ENCODE results near the gene MLLT3.
A peak's percentile ranks its signal among the peaks of the same experiment; 100 is the strongest.

The MLLT3 gene

DNA sequence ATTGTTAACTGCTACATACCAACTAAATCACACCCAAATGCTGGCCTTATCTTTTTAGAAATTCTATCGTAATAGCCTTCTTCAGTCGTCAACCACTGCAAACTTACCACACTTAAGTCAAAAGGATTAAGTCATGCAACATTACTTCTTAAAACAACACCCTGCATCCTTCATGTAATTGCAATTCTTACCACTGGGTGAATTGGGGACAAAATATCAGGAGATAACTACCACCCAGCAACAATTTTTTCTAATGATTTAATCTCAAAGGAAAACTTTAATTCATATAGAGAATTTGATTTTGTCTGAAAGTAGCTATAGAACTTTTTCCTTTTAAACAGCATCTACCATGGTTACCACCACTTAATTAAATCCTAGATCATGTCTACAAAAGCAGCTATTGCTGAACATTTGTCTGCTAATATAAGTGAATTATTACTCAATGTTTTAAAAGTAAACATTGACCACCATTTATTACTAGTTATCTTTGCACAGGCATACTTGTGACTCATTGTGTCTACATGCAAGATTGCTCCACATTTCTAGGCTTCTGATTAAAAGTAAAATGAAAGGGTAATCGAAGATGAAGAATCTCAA, 10.5 kb downstream of the MLLT3 start:
- TF ChIP-seq, protein P1, sequence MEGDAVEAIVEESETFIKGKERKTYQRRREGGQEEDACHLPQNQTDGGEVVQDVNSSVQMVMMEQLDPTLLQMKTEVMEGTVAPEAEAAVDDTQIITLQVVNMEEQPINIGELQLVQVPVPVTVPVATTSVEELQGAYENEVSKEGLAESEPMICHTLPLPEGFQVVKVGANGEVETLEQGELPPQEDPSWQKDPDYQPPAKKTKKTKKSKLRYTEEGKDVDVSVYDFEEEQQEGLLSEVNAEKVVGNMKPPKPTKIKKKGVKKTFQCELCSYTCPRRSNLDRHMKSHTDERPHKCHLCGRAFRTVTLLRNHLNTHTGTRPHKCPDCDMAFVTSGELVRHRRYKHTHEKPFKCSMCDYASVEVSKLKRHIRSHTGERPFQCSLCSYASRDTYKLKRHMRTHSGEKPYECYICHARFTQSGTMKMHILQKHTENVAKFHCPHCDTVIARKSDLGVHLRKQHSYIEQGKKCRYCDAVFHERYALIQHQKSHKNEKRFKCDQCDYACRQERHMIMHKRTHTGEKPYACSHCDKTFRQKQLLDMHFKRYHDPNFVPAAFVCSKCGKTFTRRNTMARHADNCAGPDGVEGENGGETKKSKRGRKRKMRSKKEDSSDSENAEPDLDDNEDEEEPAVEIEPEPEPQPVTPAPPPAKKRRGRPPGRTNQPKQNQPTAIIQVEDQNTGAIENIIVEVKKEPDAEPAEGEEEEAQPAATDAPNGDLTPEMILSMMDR (IDR thresholded peaks at IDR 0.05; ENCODE audit: low read depth, low read length): peak; percentile 51
- DNase-seq (ENCODE audit: low read depth, low spot score): peak; percentile 79
- no peak overlapping the region for H3K4me3 ChIP-seq (ENCODE audit: low read depth, low read length)
- in situ Hi-C loops (cut with HindIII; ENCODE audit: low sequenced_read_pairs): no loop called here

DNA sequence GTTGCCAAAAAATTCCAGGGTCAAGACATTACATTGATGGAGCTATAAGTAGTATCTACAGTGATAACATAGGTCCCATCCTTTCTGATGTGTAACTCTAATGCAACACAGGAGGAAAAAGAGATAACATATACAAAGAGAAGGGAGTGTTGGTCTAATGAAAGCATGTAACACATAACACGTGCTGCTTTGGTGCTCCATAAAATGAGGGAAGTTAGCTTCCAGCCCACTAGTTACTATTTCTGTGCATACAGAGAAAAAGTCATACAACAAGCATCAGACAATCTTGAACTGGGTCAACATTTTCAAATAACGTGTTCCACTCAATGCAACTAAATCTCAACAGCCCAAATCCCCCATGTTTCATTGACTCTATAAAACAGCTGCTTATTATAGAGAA, 11.7 kb downstream of the MLLT3 start:
- in situ Hi-C loops (cut with HindIII; ENCODE audit: low sequenced_read_pairs): no loop called here

DNA sequence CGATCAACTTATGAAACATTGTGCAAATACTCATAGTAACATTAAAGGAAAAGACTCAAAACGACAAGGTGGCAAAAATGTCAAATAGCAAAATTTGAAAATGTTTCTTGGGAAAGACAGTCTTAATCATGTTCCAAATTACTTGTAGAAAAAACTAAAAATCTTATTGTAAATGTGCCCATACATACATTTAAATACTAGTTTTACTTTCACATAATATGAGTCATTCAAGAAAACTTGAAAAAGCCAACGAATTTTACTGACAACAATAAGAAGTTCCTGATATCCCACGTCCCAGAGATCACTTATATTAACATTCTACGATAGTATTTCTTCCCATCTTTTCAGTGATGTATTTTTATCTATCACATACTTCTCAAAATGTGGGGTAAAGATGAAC, 13.7 kb downstream of the MLLT3 start:
- TF ChIP-seq, protein P1 (IDR thresholded peaks at IDR 0.05; ENCODE audit: low read depth, low read length): no peak
- DNase-seq (ENCODE audit: low read depth, low spot score): no peak
- no peak overlapping the region for H3K4me3 ChIP-seq (ENCODE audit: low read depth, low read length)
- in situ Hi-C loops (cut with HindIII; ENCODE audit: low sequenced_read_pairs): no loop called here

More for the DNA sequence above, 11.7 kb downstream of the MLLT3 start:
- H3K4me3 ChIP-seq (ENCODE audit: low read depth, low read length): no peak overlapping the region
- no peak for DNase-seq (ENCODE audit: low read depth, low spot score)
- TF ChIP-seq, protein P1 (IDR thresholded peaks at IDR 0.05; ENCODE audit: low read depth, low read length): no peak

DNA sequence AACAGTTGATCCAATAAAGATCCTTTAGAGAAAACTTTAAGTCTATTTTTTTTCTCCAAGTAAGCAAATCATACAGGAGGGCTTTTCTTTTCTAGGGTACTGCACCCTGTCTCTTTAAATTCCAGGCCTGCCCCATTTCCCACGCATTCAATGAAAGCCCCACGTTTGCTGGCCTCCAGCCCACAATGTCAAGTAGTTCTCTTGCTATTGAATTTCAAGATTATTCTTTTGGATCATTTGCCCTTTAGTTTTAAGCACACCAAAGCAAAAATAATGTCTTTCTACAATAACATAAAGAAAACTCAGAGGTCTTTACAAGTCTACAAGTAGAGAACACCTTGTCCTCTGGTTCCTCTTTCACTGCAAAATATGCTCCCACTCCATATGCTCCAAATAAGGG, 15.6 kb downstream of the MLLT3 start:
- in situ Hi-C loops (cut with HindIII; ENCODE audit: low sequenced_read_pairs): no loop called here
- TF ChIP-seq, protein P1 (IDR thresholded peaks at IDR 0.05; ENCODE audit: low read depth, low read length): no peak
- no peak for DNase-seq (ENCODE audit: low read depth, low spot score)
- no peak overlapping the region for H3K4me3 ChIP-seq (ENCODE audit: low read depth, low read length)

DNA sequence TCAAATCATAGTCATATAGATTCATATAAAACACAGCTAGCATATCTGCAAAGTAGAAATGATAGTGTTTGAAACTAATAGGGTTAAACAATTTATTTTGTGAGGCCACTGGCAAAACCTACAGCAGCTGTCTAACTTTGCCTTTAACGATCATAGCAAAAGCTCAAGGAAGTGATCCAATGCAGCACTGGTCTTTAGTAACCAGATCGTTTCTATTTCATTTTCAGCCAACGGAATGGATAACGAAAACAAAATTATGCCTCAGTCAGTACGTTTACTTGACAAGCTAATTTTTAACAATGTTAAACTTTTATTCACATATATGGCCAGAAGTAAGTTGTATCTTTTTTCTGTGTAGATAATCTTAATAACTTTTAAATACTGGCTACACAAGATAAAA, 17.7 kb downstream of the MLLT3 start:
- in situ Hi-C loops (cut with HindIII; ENCODE audit: low sequenced_read_pairs): no loop called here
- TF ChIP-seq, protein P1 (IDR thresholded peaks at IDR 0.05; ENCODE audit: low read depth, low read length): no peak
- peak; percentile 67 for DNase-seq (ENCODE audit: low read depth, low spot score)
- H3K4me3 ChIP-seq (ENCODE audit: low read depth, low read length): no peak overlapping the region

DNA sequence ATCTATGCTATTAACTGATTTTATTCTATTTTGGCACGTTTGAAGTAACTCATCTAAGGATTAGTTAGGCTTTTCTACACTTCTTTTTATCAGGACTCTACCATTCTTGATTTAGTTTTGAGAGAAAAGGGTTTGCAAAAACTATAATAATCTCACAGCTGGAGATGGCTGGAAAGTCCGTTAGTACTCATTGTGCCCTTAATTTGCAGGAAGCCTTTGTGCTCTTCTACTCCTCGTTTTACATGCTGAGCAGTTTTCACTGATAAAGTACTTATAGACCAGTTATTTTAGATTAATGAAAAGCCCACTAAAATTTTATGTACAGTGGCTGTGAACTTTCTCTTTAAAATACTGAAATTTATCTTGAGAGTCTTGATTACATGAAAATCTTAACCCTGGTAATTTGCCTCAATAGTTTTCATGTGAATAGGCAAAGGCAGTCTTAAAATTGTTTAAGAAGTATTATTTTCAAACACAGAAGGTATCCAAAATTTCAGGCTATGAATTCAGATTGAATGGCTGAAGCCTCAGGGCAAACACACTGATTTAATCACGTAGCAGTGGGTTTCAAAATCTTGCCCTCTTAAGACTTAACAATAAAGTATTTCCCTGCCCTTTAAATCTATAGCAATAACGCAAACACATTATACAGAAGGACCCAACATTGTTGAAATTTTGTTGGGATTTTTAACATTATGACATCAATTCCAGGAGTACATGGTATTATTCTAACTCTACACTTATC, 18.6 kb downstream of the MLLT3 start:
- no peak for DNase-seq (ENCODE audit: low read depth, low spot score)
- H3K4me3 ChIP-seq (ENCODE audit: low read depth, low read length): no peak overlapping the region
- TF ChIP-seq, protein P1 (IDR thresholded peaks at IDR 0.05; ENCODE audit: low read depth, low read length): no peak

More for the DNA sequence above, 18.6 kb downstream of the MLLT3 start:
- in situ Hi-C loops (cut with HindIII; ENCODE audit: low sequenced_read_pairs): no loop called here
